Kidney epithelial cell (primary cell): ENCODE results near the gene KRTAP10-10. TPM values are rescaled to one million over a fixed set of nuclear protein-coding genes. Genes with fewer than 3 reads are reported as not detected.

Experiments
- DNase-seq: peaks from one replicate; pipeline ENCODE4 v3.0.0-alpha.2; 2010; ENCODE audit warnings: low read depth
- H3K27me3 ChIP-seq: 2 replicates; pipeline ENCODE4 v1.6.0; 2011; ENCODE audit warnings: low read length; ENCODE audit not compliant: control insufficient read depth, insufficient read depth
- H3K36me3 ChIP-seq: 2 replicates; pipeline ENCODE4 v1.5.1; 2011; ENCODE audit warnings: low read length; ENCODE audit not compliant: control insufficient read depth, insufficient read depth
- H3K4me3 ChIP-seq: 2 replicates; pipeline ENCODE4 v1.5.1; 2011; ENCODE audit warnings: low read depth, mild to moderate bottlenecking, control low read depth, low read length
- total RNA-seq: library from RNA; depleted of rRNA; stranded (reverse); fragments of >200 nt; gene quantifications from 2 replicates; pipeline ENCODE4 v1.2.3, GENCODE V29; 2015
- TF ChIP-seq, protein P1 (sequence below): IDR thresholded peaks from 2 replicates; pipeline ENCODE4 v1.5.1; 2011; ENCODE audit warnings: mild to moderate bottlenecking, moderate library complexity, low read length, control low read depth, inconsistent platforms; ENCODE audit not compliant: insufficient read depth, poor library complexity, severe bottlenecking

KRTAP10-10 gene
- total RNA-seq, 1 donor from 2014 or later, result not detected

DNA sequence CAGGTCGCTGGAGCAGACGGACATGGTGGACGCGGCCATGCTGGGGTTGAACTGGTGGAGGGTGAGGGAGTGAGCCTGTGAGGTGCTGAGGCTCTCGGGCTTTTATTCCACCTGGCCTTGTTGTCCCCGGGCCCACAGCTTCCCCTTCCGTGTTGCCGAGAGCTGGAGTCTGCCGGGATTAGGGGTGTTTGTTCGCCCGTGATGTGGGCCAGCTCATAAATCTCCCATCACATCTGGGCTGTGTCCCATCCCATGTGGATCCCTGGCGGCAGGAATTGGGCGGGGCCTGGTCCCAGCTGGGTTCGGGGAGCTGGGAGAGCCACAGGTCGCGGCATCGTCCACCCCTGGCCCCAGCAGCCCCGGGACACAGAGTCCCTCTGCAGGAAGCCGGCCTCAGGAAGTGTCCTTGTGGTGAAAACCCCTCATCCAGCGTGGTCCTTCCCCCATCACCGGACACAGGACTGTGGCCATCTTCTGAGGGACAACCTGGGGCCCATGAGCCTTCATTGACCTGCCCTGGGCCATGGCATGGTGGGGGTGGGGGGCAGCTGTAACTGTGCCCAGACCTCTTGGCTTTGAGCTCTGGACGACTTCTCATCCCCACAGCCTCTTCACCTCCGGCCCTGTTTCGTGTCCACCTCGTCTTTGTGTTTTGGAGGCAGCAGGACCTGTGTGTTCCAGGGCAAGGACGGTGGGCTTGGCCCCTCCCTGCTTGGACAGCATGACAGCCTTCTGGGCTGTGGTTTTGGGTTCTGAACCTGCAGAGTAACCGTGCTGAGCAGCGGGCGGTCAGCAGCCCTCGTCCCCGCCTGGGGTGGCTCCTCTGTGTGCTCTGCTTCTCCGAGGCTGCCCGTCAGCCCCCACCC is 44.5 kb upstream of the KRTAP10-10 start, which contains the start of gene KRTAP10-6:
TSS of gene KRTAP10-6 (minus strand) at position 60 of the 866 bp plus-strand sequence. CDS start at position 39, 21 bp downstream.
- Histone ChIP-seq H3K27me3 (peaks cover 14% of the 10 kb centered on the region), H3K4me3 (no peak within 1 kb of the TSS), H3K36me3 (no peaks in the 10 kb centered on the region)
- no peak for DNase-seq
- TF ChIP-seq, protein P1, sequence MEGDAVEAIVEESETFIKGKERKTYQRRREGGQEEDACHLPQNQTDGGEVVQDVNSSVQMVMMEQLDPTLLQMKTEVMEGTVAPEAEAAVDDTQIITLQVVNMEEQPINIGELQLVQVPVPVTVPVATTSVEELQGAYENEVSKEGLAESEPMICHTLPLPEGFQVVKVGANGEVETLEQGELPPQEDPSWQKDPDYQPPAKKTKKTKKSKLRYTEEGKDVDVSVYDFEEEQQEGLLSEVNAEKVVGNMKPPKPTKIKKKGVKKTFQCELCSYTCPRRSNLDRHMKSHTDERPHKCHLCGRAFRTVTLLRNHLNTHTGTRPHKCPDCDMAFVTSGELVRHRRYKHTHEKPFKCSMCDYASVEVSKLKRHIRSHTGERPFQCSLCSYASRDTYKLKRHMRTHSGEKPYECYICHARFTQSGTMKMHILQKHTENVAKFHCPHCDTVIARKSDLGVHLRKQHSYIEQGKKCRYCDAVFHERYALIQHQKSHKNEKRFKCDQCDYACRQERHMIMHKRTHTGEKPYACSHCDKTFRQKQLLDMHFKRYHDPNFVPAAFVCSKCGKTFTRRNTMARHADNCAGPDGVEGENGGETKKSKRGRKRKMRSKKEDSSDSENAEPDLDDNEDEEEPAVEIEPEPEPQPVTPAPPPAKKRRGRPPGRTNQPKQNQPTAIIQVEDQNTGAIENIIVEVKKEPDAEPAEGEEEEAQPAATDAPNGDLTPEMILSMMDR, result no peak

DNA sequence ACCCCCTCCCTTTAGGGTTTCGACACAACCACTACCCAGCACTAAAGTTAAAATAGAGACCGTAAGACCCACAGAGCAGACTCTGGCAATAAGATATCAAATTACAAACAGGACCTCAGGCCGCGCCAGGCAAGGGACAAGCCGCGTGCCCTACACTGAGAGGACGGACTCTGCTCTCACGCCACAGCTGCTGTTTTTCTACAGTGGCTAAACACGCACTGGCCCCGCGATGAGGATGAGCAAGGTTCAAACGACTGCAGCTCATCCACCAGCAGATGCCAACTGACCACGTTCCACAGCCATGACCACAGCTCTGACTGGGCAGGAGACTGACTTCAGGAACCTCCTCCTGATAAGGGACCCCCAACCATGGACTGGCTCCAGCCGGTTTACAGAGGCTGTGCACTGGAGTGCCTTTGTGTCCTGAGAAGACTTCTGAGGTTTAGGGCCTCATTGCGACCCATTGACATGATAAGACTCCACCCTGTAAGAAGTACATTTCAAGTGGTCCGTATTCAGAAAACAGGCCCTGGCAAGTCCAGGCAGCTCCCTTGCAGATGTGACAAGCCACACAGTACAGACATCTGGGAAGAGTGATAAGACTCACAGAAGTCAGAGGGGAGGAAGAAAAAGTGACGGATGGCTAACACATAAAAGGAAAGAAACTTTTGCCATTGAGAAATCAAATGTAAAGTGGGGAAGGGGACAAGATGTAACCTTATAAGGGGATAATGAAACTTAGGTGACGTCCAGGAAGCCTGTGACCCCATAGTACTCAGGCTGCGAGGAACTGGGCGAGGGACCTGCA is 43.4 kb upstream of the KRTAP10-10 start:
- no peak for DNase-seq
- H3K27me3 ChIP-seq, result peaks cover 14% of the 10 kb centered on the region
- TF ChIP-seq, protein P1, result no peak
- H3K36me3 ChIP-seq, result no peaks in the 10 kb centered on the region
- no peak overlapping the region for H3K4me3 ChIP-seq

DNA sequence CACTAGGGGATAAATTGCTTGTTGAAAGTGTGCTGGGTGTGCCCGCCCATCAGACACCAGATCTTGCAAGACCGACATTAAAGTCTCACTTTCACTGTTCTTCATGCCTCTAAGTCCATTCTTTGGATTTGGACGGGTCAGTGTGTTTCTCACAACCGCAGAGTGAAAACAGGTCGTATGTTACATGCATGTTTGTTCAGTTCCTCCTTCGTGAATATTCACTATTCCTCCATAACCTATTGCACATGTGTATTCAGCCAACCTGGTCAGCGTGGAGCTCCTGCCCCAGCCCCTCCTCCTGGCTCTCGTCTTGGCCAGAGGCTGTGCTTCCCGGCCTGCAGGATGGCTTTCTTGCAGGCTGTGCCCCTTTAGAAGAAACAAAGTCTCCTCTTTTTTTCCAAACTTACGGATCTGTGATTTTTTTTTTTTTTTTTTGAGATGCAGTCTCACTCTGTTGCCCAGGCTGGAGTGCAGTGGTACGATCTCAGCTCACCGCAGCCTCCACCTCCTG is 42.7 kb upstream of the KRTAP10-10 start:
- H3K4me3 ChIP-seq, result no peak overlapping the region
- DNase-seq, result no peak
- TF ChIP-seq, protein P1, result no peak
- peaks cover 14% of the 10 kb centered on the region for H3K27me3 ChIP-seq
- no peaks in the 10 kb centered on the region for H3K36me3 ChIP-seq

DNA sequence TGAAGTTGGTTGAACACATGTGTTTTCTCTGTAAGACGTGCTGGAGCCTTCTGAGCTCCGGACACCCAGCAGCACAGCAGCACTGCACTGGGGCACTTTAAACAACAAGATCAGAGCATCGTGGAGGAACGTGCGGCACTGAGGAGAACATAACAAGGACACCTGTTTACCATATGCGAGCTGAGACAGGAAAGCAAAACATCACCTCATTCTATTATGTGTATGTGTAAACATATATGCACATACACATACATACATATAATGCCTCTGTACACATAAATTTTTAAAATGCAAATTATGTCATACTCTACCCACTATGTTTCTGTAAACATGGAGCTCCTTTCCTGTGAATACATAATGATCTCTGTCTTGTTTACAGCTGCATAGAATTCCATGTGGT is 41.6 kb upstream of the KRTAP10-10 start:
- TF ChIP-seq, protein P1, result no peak
- no peaks in the 10 kb centered on the region for H3K36me3 ChIP-seq
- H3K4me3 ChIP-seq, result no peak overlapping the region
- H3K27me3 ChIP-seq, result peaks cover 14% of the 10 kb centered on the region
- no peak for DNase-seq

DNA sequence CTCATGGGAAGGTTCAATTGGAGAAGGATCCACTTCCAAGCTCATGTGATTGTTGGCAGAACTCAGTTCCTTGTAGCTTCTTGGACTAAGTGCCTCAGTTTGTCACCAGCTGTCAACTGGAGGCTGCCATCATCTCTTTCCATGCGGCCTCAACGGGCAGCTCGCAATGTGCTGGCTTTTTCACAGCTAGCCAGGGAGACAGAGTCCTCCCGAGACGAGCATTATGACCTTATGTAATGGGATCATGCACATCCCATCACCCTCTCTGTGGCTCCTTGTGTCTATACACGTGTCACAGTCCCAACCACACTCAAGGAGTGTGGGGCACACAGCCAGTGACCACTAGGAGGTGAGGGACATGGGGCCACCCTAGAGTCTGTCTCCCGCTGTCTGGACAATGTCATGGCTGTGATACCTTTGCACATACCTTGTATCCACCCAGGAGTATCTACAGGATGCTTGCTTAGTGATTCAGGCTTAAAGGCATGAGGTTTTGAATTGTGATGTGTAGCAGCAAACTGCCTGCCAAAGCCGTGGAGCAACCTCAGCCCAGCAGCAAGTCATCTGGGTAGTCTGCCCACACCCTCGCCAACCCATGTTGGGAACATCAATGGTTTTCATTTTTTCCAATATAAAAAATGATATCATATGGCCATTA is 41.0 kb upstream of the KRTAP10-10 start:
- H3K36me3 ChIP-seq, result no peaks in the 10 kb centered on the region
- peaks cover 14% of the 10 kb centered on the region for H3K27me3 ChIP-seq
- peak; percentile 43 for DNase-seq
- TF ChIP-seq, protein P1, result peak; percentile 4
- no peak overlapping the region for H3K4me3 ChIP-seq
